Measurements from ENCODE around the gene GOLGA1.

GRCh38 chr9:124890179-124890578, 50.7 kb downstream of the GOLGA1 start:
- TF ChIP-seq POLR2AphosphoS5 (IDR thresholded peaks at IDR 0.05; ENCODE audit: low read depth, low read length), result no peak
- no peak for TF ChIP-seq TAF1 (IDR thresholded peaks at IDR 0.05; ENCODE audit: borderline replicate concordance, insufficient read depth, low read length)
